H1 (cell line): ENCODE measurements around the gene COPA. TPM values are rescaled to one million over a fixed set of nuclear protein-coding genes. Genes with fewer than 3 reads are reported as not detected.

ENCODE experiments used
- CTCF ChIA-PET: fragments of 300-600 bp; sonication (Branson Sonifier 250); formaldehyde crosslinking; loops from one replicate; lab custom pipeline; 2021; ENCODE audit not compliant: partially characterized antibody; lab: Charles Lee
- POLR2A ChIA-PET: fragments of 300-600 bp; sonication (Branson Sonifier 250); formaldehyde crosslinking; loops from one replicate; lab custom pipeline; 2021; ENCODE audit warnings: inconsistent platforms; ENCODE audit not compliant: partially characterized antibody; lab: Charles Lee
- DNase-seq, 2 experiments: peaks; one replicate each; pipeline versions ENCODE4 v3.0.0 to v3.0.0-alpha.2; 2010 to 2022; ENCODE audit warnings: low spot score in 2 of 2, low read depth in 1 of 2, mixed read lengths in 1 of 2
- FAIRE-seq: peaks from 2 replicates; lab custom pipeline; 2011; peaks lifted over from hg19 to GRCh38; lab: Jason Lieb, UNC
- H2AFZ ChIP-seq: 2 replicates; pipeline ENCODE4 v1.8.1; 2012; ENCODE audit warnings: low read length, inconsistent platforms
- H2AK5ac ChIP-seq: 2 replicates; pipeline ENCODE4 v1.6.1; 2013; ENCODE audit warnings: low read depth, low read length
- H2BK120ac ChIP-seq: replicated peaks from 2 replicates; pipeline ENCODE3; 2013; ENCODE audit warnings: low read depth, low read length, inconsistent platforms
- H2BK12ac ChIP-seq: 2 replicates; pipeline ENCODE4 v1.6.1; 2013; ENCODE audit warnings: low read depth, low read length
- H2BK15ac ChIP-seq: 2 replicates; pipeline ENCODE4 v1.6.1; 2013; ENCODE audit warnings: low read length
- H2BK20ac ChIP-seq: 2 replicates; pipeline ENCODE4 v1.6.1; 2013; ENCODE audit warnings: low read length
- H2BK5ac ChIP-seq: 2 replicates; pipeline ENCODE4 v1.6.1; 2013; ENCODE audit warnings: low read depth, low read length
- H3K14ac ChIP-seq: 2 replicates; pipeline ENCODE4 v1.6.1; 2013; ENCODE audit warnings: inconsistent platforms; ENCODE audit not compliant: insufficient read length
- H3K18ac ChIP-seq: 2 replicates; pipeline ENCODE4 v1.6.1; 2013; ENCODE audit warnings: low read length; ENCODE audit errors: extremely low read depth
- H3K23ac ChIP-seq: 2 replicates; pipeline ENCODE4 v1.6.1; 2013; ENCODE audit warnings: inconsistent platforms; ENCODE audit not compliant: insufficient read length
- H3K23me2 ChIP-seq: 2 replicates; pipeline ENCODE4 v1.6.1; 2013; ENCODE audit warnings: low read depth, low read length
- H3K27ac ChIP-seq: 2 replicates; pipeline ENCODE4 v1.6.1; 2011; ENCODE audit warnings: low read depth, low read length, inconsistent platforms
- H3K27me3 ChIP-seq, 4 experiments: replicated peaks in 1 of 4; 1 replicate in 1 of 4; 2 replicates in 3 of 4; pipeline versions ENCODE4 v1.6.1 to v1.8.1; 2011 to 2013; ENCODE audit warnings: low read length in 3 of 4, mild to moderate bottlenecking in 3 of 4, inconsistent platforms in 2 of 4, mixed read lengths in 2 of 4, moderate library complexity in 1 of 4; ENCODE audit not compliant: control insufficient read depth in 3 of 4, insufficient read depth in 3 of 4; ENCODE audit errors: extremely low read depth in 1 of 4
- H3K36me3 ChIP-seq, 4 experiments: 2 replicates each; pipeline versions ENCODE4 v1.6.1 to v1.8.1; 2011 to 2013; ENCODE audit warnings: mild to moderate bottlenecking in 4 of 4, low read length in 3 of 4, moderate library complexity in 2 of 4, control low read depth in 1 of 4, inconsistent platforms in 1 of 4; ENCODE audit not compliant: insufficient read depth in 4 of 4, control insufficient read depth in 2 of 4
- H3K4ac ChIP-seq: replicated peaks from 2 replicates; pipeline ENCODE3; 2013; ENCODE audit warnings: low read length, low read depth, mixed read lengths, inconsistent platforms; ENCODE audit not compliant: insufficient read length
- H3K4me1 ChIP-seq, 4 experiments: replicated peaks in 1 of 4; 1 replicate in 1 of 4; 2 replicates in 3 of 4; pipeline versions ENCODE4 v1.6.1 to v1.8.1; 2011 to 2013; ENCODE audit warnings: low read length in 3 of 4, inconsistent platforms in 2 of 4, mixed read lengths in 1 of 4; ENCODE audit not compliant: insufficient read depth in 4 of 4, control insufficient read depth in 3 of 4
- H3K4me2 ChIP-seq, 2 experiments: 2 replicates each; pipeline versions ENCODE4 v1.6.1 to v1.8.1; 2011 to 2013; ENCODE audit warnings: low read depth in 2 of 2, low read length in 2 of 2, control low read depth in 1 of 2, inconsistent platforms in 1 of 2, mild to moderate bottlenecking in 1 of 2; ENCODE audit not compliant: insufficient read depth in 1 of 2
- H3K4me3 ChIP-seq, 4 experiments: fragments of 200-600, 300-600 bp in 1 of 4; sonication (generic), shearing (Covaris generic), sonication (Bioruptor Twin) in 1 of 4; 2 replicates each; pipeline versions ENCODE4 v1.5.1 to v1.8.1; 2011 to 2016; ENCODE audit warnings: low read length in 4 of 4, low read depth in 3 of 4, control low read depth in 2 of 4, inconsistent platforms in 2 of 4, mild to moderate bottlenecking in 2 of 4, mixed read lengths in 1 of 4, moderate library complexity in 1 of 4; ENCODE audit not compliant: insufficient read depth in 2 of 4; ENCODE audit errors: extremely low read depth in 1 of 4
- H3K56ac ChIP-seq: replicated peaks from 2 replicates; pipeline ENCODE3; 2013; ENCODE audit warnings: low read depth, mild to moderate bottlenecking, mixed read lengths, low read length, inconsistent platforms; ENCODE audit not compliant: insufficient read length
- H3K79me1 ChIP-seq: 2 replicates; pipeline ENCODE4 v1.6.1; 2013; ENCODE audit warnings: low read depth, low read length, control low read depth
- H3K79me2 ChIP-seq, 2 experiments: 2 replicates each; pipeline versions ENCODE4 v1.6.1 to v1.8.1; 2012 to 2013; ENCODE audit warnings: low read length in 2 of 2, mild to moderate bottlenecking in 2 of 2, inconsistent platforms in 1 of 2; ENCODE audit not compliant: insufficient read depth in 2 of 2, control insufficient read depth in 1 of 2
- H3K9ac ChIP-seq, 4 experiments: replicated peaks in 1 of 4; 1 replicate in 1 of 4; 2 replicates in 3 of 4; pipeline versions ENCODE4 v1.6.1 to v1.8.1; 2011 to 2013; ENCODE audit warnings: low read depth in 3 of 4, low read length in 3 of 4, control low read depth in 2 of 4, mild to moderate bottlenecking in 2 of 4, moderate library complexity in 2 of 4, inconsistent platforms in 1 of 4; ENCODE audit errors: extremely low read depth in 1 of 4
- H3K9me3 ChIP-seq, 2 experiments: 2 replicates each; pipeline versions ENCODE4 v1.6.1 to v1.8.1; 2012 to 2013; ENCODE audit warnings: mild to moderate bottlenecking in 2 of 2, moderate library complexity in 2 of 2, control low read depth in 1 of 2, inconsistent platforms in 1 of 2, low read depth in 1 of 2, low read length in 1 of 2, mixed read lengths in 1 of 2; ENCODE audit not compliant: insufficient read depth in 2 of 2
- H4K20me1 ChIP-seq, 2 experiments: replicated peaks in 1 of 2; 2 replicates each; pipeline versions ENCODE3 to v1.8.1; 2011 to 2013; ENCODE audit warnings: inconsistent platforms in 2 of 2, low read length in 2 of 2, mild to moderate bottlenecking in 1 of 2; ENCODE audit not compliant: insufficient read depth in 2 of 2, control insufficient read depth in 1 of 2
- H4K5ac ChIP-seq: 2 replicates; pipeline ENCODE4 v1.6.1; 2013; ENCODE audit warnings: low read length, low read depth, mixed read lengths, inconsistent platforms; ENCODE audit not compliant: insufficient read length
- H4K8ac ChIP-seq: 2 replicates; pipeline ENCODE4 v1.8.0; 2013; ENCODE audit warnings: mild to moderate bottlenecking, moderate library complexity, low read length, inconsistent platforms; ENCODE audit not compliant: insufficient read depth; ENCODE audit errors: extremely low read depth
- H4K91ac ChIP-seq: replicated peaks from 2 replicates; pipeline ENCODE3; 2013; ENCODE audit warnings: low read length, mixed read lengths, inconsistent platforms; ENCODE audit not compliant: insufficient read length
- BCL11A ChIP-seq, 2 experiments: IDR thresholded peaks; one replicate each; pipeline ENCODE4 v1.6.1; 2011; ENCODE audit warnings: low read depth in 2 of 2, low read length in 2 of 2, mild to moderate bottlenecking in 2 of 2
- CBX5 ChIP-seq: fragments of 300-800, 300-1000 bp; sonication (generic); IDR thresholded peaks from 2 replicates; pipeline ENCODE4 v1.7.1; 2016; ENCODE audit warnings: antibody characterized with exemption, low read length, low read depth
- CBX8 ChIP-seq: fragments of 300-800, 300-1000 bp; sonication (generic); IDR thresholded peaks from 2 replicates; pipeline ENCODE4 v1.7.1; 2016; ENCODE audit warnings: low read depth, low read length, borderline replicate concordance
- EZH2 ChIP-seq: fragments of 200-600 bp; sonication (generic); IDR thresholded peaks from 2 replicates; pipeline ENCODE4 v1.7.1; 2012; ENCODE audit warnings: low read depth, mild to moderate bottlenecking, moderate library complexity, low read length, inconsistent platforms; ENCODE audit not compliant: severe bottlenecking
- GTF2F1 ChIP-seq: IDR thresholded peaks from 2 replicates; pipeline ENCODE4 v1.6.1; 2012; ENCODE audit warnings: low read depth, low read length, improper control_type of control experiment, borderline replicate concordance
- HDAC6 ChIP-seq: IDR thresholded peaks from one replicate; pipeline ENCODE4 v1.7.1; 2012; ENCODE audit warnings: low read depth, mild to moderate bottlenecking, inconsistent platforms, low read length, moderate library complexity
- JUND ChIP-seq: IDR thresholded peaks from 2 replicates; pipeline ENCODE4 v1.6.1; 2011; ENCODE audit warnings: mild to moderate bottlenecking, improper control_type of control experiment, low read length
- KDM5A ChIP-seq: fragments of 200-600 bp; IDR thresholded peaks from 2 replicates; pipeline ENCODE4 v1.7.1; 2012; ENCODE audit warnings: mild to moderate bottlenecking, low read length, inconsistent platforms, mixed read lengths
- NRF1 ChIP-seq: IDR thresholded peaks from 2 replicates; pipeline ENCODE4 v1.6.1; 2011; ENCODE audit warnings: mild to moderate bottlenecking, low read depth, low read length, improper control_type of control experiment
- SP2 ChIP-seq: IDR thresholded peaks from 2 replicates; pipeline ENCODE4 v1.6.1; 2012; ENCODE audit warnings: mild to moderate bottlenecking, low read length, inconsistent platforms
- TAF1 ChIP-seq: IDR thresholded peaks from 2 replicates; pipeline ENCODE4 v1.6.1; 2011; ENCODE audit warnings: mild to moderate bottlenecking, low read depth, low read length
- TAF7 ChIP-seq: optimal IDR thresholded peaks from 2 replicates; pipeline ENCODE3; 2011; ENCODE audit warnings: low read depth, mild to moderate bottlenecking, inconsistent platforms, low read length, moderate library complexity, borderline replicate concordance
- TBP ChIP-seq: IDR thresholded peaks from 2 replicates; pipeline ENCODE4 v1.6.1; 2011; ENCODE audit warnings: low read depth, low read length, improper control_type of control experiment
- WGBS, 2 experiments: shearing (Covaris generic) in 1 of 2; methylation state at CpG; one replicate each; pipeline versions ENCODE4 v1.1.6 to v1.1.7; 2013 to 2015; ENCODE audit warnings: low lambda C conversion rate in 2 of 2, mixed read lengths in 2 of 2, inconsistent platforms in 1 of 2, low coverage in 1 of 2, missing lambda C conversion rate in 1 of 2; ENCODE audit not compliant: insufficient replicate concordance in 2 of 2, insufficient coverage in 1 of 2, insufficient read length in 1 of 2; ENCODE audit errors: extremely low coverage in 1 of 2, missing lambda C conversion rate in 1 of 2; 5-methylcytosine and 5-hydroxymethylcytosine counted together
- polyA plus RNA-seq, 7 experiments: library from polyadenylated mRNA; depleted of rRNA in 3 of 7; stranded (reverse) in 5 of 7; unstranded in 2 of 7; fragments of >200 nt in 5 of 7; fragments of 200-250 nt in 2 of 7; gene quantifications; 1 replicate in 5 of 7; 2 replicates in 1 of 7; 4 replicates in 1 of 7; pipeline versions ENCODE4 v1.2.1 to v1.2.3, GENCODE V29; 2011 to 2013; ENCODE audit warnings: missing spikeins in 2 of 7, mixed read lengths in 2 of 7
- total RNA-seq: library from RNA; stranded (reverse); fragmentation: NEBNext Ultra II Directional; extraction: Animal tissue kit (Norgen Biotek cat#: 25700); gene quantifications from 2 replicates; pipeline ENCODE4 v1.2.1, GENCODE V29; 2021

Gene COPA
- total and polyA plus RNA-seq, 2 of the 8 experiments (the other 6 are each of a cell fraction or from before 2014, with no cell fraction given): 78.2 to 115 TPM

DNA sequence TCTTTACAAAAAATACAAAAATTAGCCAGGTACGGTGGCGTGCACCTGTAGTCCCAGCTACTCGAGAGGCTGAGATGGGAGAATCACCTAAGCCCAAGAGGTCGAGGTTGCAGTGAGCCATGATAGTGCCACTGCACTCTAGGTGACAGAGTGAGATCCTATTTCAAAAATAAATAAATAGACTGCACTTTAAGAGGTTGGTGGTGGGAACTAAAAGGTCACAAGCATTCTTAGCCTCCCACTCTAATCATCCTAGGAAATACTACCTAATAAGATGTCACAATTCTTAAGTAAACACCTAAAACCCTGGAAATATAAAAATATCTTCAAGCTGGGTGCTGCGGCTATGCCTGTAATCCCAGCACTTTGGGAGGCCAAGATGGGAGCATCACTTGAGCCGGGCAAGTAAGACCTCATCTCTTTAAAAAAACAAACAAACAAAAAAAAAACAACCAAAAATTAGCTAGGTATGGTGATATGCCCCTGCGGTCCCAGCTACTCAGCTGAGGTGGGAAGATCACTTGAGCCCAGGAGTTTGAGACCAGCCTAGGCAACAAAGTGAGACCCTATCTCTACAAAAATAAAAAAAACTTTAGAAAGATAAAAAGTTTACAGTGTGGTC lies 84.8 kb downstream of the COPA start:
- H3K79me2 ChIP-seq: peaks cover 5 to 76% of the 10 kb centered on the region in 2 experiments; a peak in 3 of 4 replicates
- POLR2A ChIA-PET: interaction anchor here (1.2 to 1.7 kb wide), 3 partner anchors 13 to 89 kb away, joined by 5 to 8 read pairs (median 5); no protein-coding TSS in a partner anchor
- CTCF ChIA-PET: interaction anchor here (0.8 to 2.7 kb wide), 7 partner anchors 10 to 173 kb away, joined by 3 to 11 read pairs (median 4); partner anchors contain the start of gene PEX19
- no peak for TF ChIP-seq GTF2F1
- no peak for TF ChIP-seq NRF1
- TF ChIP-seq JUND: no peak
- TF ChIP-seq TBP: no peak
- no peak for TF ChIP-seq HDAC6
- TF ChIP-seq TAF7: no peak
- TF ChIP-seq SP2: no peak
- TF ChIP-seq EZH2: no peak
- TF ChIP-seq CBX8: no peak
- no peak for TF ChIP-seq CBX5
- TF ChIP-seq BCL11A (IDR thresholded peaks at IDR 0.05; ENCODE audit: low read depth in 2 of 2, low read length in 2 of 2): no peak
- no peak for TF ChIP-seq KDM5A
- no peak for TF ChIP-seq TAF1

More for the DNA sequence above, 84.8 kb downstream of the COPA start:
- H4K91ac ChIP-seq: no peak overlapping the region
- H2BK5ac ChIP-seq: no peak overlapping the region
- no peaks in the 10 kb centered on the region; the same call in 1 of the 2 replicates for H3K79me1 ChIP-seq
- H4K8ac ChIP-seq: no peak overlapping the region
- H4K20me1 ChIP-seq: no peaks in the 10 kb centered on the region
- no peak overlapping the region for H2BK15ac ChIP-seq
- no peak overlapping the region for H3K27ac ChIP-seq
- H3K14ac ChIP-seq: no peak overlapping the region
- DNase-seq (no peak), FAIRE-seq (no peak)
- 0 out of 2 replicates have a peak, but pooled peaks cover 2% of the 10 kb centered on the region for H3K23me2 ChIP-seq
- peak overlapping the region in 1 of 2 experiments; percentile 49; a peak in 1 of 4 replicates for H3K4me2 ChIP-seq
- H3K18ac ChIP-seq: no peak overlapping the region
- H2AK5ac ChIP-seq: no peak overlapping the region
- no peak overlapping the region for H3K4me3 ChIP-seq
- no peak overlapping the region for H2BK12ac ChIP-seq
- no peak overlapping the region for H4K5ac ChIP-seq
- H3K36me3 ChIP-seq: peaks cover 0 to 4% (median 0%) of the 10 kb centered on the region in 4 experiments; a peak in 2 of 8 replicates
- no peak overlapping the region for H2BK20ac ChIP-seq
- H2BK120ac ChIP-seq: no peak overlapping the region
- peaks cover 2 to 13% (median 5%) of the 10 kb centered on the region in 4 experiments; a peak in 6 of 7 replicates for H3K4me1 ChIP-seq
- no peak overlapping the region for H3K23ac ChIP-seq
- H3K56ac ChIP-seq: no peak overlapping the region
- no peak overlapping the region for H2AFZ ChIP-seq
- no peaks in the 10 kb centered on the region for H3K9me3 ChIP-seq
- H3K27me3 ChIP-seq: no peaks in the 10 kb centered on the region
- WGBS, 2 experiments: 91% methylated on average over 7 of the region's 7 CpGs; no CpG with 5 or more reads in 1 of the 2 experiments
- H3K4ac ChIP-seq: no peak overlapping the region
- no peak overlapping the region for H3K9ac ChIP-seq
